ENCODE results near the gene GSTCD.
"Not testable (repeated sequence)": the region's sequence is repeated elsewhere in the genome, so short reads cannot be mapped to it uniquely, and the experiment has no call there.

Gene GSTCD

DNA sequence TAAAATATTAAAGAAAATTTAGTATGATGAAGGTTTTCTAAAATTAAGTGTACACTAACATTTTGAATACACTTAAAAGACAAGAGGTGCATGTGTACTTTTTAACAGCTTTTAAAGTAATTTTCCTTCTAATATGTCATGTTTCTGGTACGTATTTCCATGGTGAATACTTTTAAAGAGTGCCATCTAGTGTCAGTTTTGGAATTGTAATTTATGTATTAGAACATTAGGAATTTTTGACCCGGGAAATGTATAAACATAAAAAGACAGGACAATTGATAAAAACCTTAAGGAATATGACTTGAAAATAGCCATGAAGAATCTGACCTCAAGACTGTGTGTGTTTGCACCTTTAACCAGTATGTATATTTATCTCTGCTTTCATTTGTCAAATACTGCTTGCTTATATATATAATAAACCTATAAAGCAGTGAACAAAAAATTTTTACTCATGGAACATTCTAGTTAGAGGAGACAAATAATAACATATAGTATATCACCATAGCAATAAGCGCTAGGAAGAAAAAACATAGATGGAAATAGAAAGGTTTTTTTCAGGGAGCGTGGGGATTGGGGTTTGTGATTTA, 7.2 kb downstream of the GSTCD start:
- peak; percentile 71 for DNase-seq

DNA sequence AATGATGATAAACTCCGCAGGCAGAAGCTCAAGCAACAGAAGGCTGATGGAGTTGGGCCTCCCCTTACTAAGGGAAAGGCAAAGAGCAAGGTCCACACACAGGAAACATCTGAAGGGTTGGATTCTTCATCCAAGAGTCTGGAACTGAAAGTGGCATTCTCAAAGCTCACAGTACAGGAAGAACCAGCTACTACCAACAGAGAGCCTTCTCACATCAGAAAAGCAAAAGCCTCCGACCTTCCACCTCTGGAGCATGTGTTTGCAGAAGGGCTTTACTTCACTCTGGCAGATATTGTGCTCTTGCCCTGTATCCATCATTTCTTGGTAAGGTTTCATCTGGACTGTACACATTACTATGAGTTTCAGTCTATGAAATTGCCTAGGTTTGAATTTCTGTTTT, 10.6 kb downstream of the GSTCD start:
- no peak for DNase-seq

DNA sequence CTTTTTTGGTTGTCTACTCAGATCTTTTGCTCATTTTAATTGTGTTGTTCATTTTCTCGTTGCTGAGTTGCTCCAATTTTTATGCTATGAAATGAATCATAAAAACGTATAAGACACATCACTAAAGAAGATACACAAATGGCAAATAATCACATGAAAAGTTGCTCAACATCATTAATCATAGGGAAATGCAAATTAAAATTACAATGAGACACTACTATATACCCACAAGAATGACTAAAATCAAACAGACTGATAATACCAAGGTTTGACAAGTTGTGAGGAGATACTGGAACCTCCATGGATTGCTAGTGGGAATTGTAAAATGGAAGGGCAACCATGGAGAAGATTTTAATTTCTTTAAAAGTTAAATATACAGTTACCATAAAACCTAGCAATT, 17.0 kb downstream of the GSTCD start:
- DNase-seq = no peak

DNA sequence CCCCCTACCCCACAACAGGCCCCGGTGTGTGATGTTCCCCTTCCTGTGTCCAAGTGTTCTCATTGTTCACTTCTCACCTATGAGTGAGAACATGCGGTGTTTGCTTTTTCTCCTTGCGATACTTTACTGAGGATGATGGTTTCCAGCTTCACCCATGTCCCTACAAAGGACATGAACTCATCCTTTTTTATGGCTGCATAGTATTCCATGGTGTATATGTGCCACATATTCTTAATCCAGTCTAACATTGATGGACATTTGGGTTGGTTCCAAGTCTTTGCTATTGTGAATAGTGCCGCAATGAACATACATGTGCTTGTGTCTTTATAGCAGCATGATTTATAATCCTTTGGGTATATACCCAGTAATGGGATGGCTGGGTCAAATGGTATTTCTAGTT, 21.3 kb downstream of the GSTCD start:
- DNase-seq = not testable (repeated sequence)

DNA sequence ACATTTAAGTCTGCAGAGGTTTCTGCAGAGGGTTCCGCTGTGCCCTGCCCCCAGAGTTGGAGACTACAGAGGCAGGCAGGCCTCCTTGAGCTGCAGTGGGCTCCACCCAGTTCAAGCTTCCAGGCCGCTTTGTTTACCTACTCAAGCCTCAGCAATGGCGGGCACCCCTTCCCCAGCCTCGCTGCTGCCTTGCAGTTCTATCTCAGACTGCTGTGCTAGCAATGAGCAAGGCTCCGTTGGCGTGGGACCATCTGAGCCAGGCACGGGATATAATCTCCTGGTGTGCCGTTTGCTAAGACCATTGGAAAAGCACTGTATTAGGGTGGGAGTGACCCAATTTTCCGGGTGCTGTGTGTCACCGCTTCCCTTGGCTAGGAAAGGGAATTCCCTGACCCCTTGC, 26.6 kb downstream of the GSTCD start:
- not testable (repeated sequence) for DNase-seq

DNA sequence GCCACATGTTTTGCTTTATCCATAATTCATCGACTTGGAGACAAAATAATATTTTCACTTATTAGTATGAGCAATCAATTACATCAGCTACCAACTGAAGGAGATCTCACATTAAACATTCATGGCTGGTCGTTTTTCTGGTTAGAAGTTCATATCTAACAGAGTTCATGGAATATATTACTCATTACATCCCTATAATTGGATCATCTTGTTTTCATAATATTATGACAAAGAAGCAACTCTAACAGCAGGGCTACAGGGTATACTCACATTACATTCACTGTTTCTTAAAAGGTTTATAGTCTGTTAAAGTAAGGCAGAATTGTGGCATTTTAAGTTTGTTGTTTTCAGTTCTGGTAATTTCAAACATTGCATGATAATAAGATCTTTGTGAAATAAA, 33.0 kb downstream of the GSTCD start:
- DNase-seq = no peak

DNA sequence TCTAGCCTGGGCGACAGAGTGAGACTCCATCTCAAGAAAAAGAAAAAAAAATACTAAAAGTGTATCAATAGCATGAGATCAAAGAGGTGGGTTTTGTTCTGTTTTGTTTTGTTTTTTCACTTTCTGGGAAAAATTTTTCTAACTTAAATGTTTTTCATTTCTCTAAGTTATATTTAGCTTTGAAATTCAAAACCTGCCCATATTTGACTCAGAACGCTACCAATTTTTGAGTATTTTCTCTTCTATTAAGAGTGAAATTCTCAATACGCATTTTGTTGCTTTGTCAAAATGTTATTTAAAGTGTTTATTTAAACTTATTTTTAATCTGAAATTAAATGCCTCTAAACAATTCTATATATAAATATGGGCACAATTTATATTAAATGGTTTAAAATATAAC, 39.6 kb downstream of the GSTCD start:
- no peak for DNase-seq

DNA sequence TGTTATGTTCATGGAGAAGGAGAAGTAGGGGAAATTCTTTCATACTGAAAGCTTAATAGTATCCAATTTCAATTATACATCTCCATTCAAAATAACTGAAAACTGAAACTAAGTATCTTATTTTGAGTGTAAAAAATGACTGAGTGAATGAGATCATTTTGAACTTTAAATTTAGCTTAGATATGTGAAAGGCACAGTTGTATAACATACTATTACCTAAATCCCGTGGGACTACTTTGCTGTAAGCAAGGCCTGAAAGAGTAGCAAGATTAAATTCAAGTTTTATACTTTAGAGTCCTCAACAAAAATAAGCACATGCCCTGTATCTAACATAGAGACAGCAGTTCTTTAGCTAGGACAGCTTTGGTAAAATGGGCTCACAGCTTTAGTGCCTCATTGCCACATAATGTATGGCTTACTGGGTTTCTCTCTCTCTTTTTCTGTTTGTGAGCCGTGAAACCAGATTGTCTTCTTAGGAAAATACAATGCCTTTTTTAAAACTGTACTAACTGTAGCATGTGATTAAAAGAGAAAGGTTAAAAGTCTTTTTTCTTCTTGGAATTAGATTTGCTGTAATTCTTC, 43.2 kb downstream of the GSTCD start:
- DNase-seq = no peak

DNA sequence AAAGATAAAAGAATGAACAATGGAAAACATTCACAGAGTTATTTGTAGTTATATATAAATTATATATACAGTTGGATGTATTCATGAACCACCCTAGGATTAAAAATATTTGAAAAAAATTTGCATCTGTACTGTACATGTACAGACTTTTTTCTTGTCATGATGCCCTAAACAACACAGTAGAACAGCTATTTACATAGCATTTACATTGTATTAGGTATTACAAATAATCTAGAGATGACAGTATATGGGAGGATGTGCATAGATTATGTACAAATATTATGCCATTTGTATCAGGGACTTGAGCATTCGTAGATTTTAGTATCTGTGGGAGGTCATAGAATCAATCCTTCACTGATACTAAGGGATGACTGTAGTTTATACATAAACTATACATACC, 44.8 kb downstream of the GSTCD start:
- DNase-seq = no peak

DNA sequence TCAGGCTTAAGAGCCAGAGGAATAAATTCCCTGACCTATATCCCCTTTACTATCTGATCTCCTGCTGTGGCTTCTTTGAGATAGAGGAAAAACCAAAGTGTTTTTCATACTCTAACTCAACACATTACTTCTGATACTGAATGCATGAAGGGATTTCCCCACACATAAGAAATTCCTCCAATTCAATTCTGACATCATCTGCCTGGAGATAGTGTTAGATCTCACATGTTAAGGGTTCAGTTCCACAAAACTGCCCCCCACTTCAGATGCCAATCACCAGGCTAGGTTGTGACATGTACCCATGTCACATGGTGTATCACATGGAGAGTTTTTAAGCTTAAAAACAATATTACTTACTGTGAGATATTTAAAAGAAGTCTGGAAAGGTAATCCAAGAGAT, 46.8 kb downstream of the GSTCD start:
- no peak for DNase-seq

DNA sequence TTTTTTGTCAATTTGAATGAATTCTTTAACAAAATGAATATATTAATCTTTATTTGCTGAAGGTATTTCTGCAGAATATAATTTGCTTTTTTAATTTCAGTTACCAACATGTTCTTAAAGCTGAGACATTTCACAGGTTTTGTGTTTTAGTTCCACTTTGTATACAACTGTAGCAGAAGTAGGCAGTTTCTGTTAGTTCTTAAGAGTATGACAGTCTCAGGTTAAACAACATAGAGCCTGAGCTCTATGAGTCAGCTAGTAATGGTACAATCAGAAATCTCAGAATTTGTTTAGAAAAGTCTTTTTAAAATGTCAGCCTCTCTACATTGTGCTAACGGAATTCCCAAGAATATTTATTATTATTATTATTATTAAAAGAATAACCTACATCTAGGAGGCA, 50.4 kb downstream of the GSTCD start:
- DNase-seq = no peak

DNA sequence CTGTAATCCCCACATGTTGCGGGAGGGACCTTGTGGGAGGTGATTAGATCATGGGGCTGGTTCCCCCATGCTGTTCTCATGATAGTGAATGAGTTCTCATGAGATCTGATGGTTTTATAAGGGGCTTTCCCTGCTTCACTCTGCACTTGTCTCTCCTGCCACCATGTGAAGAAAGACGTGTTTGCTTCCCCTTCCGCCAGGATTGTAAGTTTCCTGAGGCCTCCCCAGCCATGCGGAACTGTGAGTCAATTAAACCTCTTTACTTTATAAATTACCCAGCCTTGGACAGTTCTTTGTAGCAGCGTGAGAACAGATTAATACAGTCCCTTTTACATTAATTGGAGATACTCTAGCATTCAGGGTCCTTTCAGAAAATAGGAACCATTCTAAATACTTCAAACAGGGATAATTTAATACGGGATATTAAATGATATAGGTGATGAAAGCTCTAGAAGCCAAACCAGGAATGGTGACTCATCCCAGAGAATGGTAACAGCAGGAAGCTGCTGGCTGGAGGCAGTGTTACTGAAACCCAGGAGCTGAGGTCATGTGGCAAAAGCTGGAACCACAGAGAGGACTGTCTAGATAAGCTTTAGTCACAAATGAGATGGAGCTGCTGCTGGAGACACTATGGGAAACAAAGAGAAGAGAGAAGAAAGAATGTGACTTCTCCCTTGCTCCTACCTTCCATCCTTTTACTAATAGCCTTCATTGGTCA, 57.3 kb downstream of the GSTCD start:
- DNase-seq = peak; percentile 28

DNA sequence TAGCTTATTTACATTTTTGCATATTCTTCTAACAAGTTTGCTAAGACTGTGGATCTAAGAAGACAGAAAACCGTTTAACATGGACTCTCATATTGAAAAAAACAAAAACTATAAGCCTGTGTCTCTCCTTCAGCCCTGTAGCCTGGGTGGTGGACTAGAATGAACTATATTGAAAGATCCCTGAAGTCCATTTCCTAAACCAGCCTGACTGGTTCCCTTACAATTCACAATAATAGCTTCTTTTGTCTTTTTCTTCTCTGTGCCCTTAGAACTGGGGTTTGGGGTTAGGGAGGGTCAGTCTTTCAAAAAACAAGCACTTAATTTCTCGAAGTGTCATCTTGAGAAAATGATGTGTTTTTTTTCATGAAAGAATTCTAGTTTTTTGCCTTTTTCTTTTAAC, 59.0 kb downstream of the GSTCD start:
- DNase-seq = no peak

DNA sequence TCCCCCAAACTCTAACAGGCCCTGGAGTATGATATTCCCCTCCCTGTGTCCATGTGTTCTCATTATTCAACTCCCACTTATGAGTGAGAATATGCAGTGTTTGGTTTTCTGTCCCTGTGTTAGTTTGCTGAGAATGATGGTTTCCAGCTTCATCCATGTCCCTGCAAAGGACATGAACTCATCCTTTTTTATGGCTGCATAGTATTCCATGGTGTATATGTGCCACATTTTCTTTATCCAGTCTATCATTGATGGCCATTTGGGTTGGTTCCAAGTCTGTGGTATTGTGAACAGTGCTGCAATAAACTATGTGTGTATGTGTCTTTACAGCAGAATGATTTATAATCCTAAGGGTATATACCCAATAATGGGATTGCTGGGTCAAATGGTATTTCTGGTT, 61.9 kb downstream of the GSTCD start:
- not testable (repeated sequence) for DNase-seq

DNA sequence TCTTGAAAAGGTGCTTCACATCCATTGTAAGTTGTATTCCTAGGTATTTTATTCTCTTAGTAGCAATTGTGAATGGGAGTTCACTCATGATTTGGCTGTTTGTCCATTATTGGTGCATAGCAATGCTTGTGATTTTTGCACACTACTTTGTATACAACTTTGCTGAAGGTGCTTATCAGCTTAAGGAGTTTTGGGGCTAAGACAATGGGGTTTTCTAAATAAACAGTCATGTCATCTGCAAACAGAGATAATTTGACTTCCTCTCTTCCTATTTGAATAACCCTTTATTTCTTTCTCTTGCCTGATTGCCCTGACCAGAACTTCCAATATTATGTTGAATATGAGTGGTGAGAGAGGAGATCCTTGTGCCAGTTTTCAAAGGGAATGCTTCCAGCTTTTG, 63.5 kb downstream of the GSTCD start:
- peak; percentile 24 for DNase-seq

DNA sequence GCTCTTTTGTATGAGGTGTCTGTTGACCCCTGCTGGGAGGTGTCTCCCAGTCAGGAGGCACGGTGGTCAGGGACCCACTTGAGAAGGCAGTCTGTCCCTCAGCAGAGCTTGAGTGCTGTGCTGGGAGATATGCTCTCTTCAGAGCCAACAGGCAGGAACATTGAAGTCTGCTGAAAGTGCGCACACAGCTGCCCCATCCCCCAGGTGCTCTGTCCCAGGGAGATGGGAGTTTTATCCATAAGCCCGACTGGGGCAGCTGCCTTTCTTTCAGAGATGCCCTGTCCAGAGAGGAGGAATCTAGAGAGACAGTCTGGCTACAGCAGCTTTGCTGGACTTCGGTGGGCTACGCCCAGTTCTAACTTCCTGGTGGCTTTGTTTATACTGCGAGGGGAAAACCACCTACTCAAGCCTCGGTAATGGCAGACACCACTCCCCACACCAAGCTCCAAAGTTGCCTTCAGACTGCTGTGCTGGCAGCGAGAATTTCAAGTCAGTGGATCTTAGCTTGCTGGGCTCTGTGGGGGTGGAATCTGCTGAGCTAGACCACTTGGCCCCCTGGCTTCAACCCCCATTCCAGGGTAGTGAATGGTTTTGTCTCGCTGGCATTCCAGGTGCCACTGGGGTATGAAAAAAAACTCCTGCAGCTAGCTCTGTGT, 67.3 kb downstream of the GSTCD start:
- DNase-seq = not testable (repeated sequence)

DNA sequence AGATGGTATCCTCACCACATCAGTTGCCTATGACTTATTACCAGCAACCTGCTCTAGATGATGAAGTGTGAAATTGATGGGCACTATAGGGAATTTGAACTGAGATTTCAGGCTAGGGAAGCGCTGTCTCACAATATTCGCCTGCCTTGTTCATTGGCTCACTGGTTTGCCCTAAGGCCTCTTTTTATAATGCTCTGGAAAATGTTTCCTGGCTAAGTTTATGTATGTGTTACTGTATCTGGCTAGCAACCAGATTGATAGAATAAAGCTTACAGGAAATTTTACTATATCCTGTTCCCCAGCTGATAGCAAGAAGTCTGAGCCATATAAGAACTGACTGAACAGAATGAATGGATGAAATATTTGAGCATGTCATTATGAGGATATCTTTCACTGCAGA, 71.6 kb downstream of the GSTCD start:
- DNase-seq = no peak

DNA sequence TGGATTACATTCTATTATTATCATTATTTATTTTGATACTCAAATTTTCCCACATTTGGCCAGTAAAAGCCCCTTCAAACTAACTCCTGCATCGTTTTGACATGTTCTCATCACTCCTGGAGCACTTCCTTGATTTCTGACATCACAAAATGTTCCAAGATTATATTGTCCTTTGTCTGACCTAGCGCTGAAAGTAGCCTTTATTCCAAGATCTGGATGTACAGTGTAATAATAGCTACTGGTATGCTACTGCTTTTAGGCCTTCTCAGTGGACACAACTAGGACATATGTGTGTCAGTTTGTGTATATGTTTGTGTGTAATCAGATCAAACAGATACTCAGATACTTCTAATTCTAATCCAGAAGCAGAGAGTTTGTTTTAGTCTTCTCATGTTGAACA, 76.2 kb downstream of the GSTCD start:
- DNase-seq = no peak

DNA sequence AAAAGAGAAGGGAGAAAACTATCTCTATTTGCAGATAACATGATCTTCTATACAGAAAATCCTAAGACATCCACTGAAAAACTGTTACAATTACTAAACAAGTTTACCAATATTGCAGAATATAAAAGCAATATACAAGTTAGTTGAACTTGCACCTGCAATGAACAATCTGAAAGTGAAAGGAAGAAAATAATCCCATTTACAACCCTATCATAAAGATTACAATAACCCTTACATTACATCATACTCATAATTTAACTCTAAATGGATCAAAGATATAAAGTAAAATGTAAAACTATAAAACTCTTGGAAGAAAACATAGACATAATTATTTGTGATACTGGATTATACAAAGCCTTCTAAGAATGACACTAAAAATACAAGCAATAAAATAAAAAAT, 77.2 kb downstream of the GSTCD start:
- no peak for DNase-seq

DNA sequence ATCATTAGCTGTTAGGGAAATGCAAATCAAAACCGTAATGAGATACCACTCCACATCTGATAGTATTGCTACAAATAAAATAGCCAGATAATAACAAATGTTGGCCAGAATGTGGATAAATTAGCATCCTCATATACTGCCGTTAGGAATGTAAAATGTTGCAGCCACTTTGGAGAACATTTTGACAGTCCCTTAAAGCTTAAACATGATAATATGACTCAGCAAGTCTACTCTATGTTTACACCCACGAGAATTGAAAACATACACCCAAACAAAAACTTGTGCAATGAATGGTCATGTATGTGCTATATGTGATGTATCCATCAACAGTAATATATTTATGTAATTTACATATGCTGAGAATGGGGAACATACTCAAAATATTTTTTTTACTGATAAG, 78.2 kb downstream of the GSTCD start:
- DNase-seq = no peak

DNA sequence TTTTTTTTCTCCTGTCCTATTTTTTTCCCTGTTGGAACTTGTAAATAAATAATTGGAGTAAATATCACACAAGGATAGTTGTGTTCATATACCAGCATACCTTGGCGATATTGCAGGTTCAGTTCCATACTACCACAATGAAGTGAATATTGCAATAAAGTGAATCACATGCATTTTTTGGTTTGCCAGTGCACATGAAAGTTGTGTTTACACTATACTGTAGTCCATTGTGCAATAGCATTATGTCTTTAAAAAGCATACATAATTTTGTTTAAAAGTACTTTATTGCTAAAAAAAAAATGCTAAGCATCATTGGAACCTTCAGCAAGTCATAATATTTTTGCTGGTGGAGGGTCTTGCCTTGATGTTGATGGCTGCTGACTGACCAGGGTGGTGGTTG, 88.6 kb downstream of the GSTCD start:
- no peak for DNase-seq

DNA sequence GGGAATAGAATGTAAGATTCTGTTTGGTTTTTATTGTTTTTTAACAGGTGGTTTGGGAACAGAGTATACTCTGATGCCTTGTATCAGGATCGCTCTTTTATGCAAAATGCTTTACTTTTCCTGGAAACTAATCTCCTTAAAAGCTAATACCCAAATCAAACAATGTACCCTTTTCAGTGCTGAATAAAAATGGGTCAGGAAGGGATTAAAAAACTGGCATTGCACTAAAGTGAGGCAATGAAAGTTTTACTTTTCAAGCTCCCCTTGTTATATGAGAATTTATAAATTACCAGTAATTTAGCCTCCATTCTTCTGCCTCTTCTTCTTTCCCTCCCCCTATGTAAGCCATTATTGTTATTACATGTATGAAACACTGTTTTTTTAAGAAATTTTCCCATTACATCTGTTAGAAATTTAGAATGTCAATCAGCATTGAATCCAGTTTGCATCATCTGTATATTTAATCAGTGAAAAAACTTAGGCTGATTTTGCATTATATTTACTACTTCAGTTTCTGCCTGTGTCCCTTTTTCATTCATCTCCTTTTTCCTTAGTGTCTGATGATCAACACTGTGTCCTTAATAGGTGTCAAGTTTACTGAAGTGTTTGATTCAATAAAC, 97.0 kb downstream of the GSTCD start:
- DNase-seq = no peak

DNA sequence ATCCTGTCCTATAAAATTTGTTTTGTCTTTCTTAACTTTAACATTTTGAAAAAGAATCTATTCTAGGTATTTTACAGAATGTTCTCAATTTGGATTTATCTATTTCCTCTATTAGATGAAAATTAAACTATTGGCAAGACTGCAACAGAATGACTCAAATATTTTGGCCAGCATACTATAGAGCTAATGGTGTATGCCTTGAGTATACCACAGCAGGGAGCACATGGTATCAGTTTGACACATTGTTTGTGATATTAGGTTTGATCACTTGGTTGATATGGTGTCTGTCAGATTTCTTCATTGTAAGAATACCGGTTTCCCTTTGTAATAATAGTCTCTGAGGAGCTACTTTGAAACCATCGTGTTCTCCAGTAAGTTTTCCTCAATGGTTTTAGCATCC, 98.9 kb downstream of the GSTCD start:
- no peak for DNase-seq

Data from hematopoietic multipotent progenitor cell treated with erythropoietin and hydrocortisone succinate and interleukin-3 and kit ligand, for 4 days (in vitro differentiated cells).